Amniotic epithelial cell (primary cell): Measurements from ENCODE around the gene ALDH3B1.
"Not testable (repeated sequence)": the region's sequence is repeated elsewhere in the genome, so short reads cannot be mapped to it uniquely, and the experiment has no call there.

Experiments used
- DNase-seq: peaks from one replicate; pipeline ENCODE4 v3.0.0-alpha.2; 2010; ENCODE audit warnings: low read depth

Gene ALDH3B1, protein sequence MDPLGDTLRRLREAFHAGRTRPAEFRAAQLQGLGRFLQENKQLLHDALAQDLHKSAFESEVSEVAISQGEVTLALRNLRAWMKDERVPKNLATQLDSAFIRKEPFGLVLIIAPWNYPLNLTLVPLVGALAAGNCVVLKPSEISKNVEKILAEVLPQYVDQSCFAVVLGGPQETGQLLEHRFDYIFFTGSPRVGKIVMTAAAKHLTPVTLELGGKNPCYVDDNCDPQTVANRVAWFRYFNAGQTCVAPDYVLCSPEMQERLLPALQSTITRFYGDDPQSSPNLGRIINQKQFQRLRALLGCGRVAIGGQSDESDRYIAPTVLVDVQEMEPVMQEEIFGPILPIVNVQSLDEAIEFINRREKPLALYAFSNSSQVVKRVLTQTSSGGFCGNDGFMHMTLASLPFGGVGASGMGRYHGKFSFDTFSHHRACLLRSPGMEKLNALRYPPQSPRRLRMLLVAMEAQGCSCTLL

DNA sequence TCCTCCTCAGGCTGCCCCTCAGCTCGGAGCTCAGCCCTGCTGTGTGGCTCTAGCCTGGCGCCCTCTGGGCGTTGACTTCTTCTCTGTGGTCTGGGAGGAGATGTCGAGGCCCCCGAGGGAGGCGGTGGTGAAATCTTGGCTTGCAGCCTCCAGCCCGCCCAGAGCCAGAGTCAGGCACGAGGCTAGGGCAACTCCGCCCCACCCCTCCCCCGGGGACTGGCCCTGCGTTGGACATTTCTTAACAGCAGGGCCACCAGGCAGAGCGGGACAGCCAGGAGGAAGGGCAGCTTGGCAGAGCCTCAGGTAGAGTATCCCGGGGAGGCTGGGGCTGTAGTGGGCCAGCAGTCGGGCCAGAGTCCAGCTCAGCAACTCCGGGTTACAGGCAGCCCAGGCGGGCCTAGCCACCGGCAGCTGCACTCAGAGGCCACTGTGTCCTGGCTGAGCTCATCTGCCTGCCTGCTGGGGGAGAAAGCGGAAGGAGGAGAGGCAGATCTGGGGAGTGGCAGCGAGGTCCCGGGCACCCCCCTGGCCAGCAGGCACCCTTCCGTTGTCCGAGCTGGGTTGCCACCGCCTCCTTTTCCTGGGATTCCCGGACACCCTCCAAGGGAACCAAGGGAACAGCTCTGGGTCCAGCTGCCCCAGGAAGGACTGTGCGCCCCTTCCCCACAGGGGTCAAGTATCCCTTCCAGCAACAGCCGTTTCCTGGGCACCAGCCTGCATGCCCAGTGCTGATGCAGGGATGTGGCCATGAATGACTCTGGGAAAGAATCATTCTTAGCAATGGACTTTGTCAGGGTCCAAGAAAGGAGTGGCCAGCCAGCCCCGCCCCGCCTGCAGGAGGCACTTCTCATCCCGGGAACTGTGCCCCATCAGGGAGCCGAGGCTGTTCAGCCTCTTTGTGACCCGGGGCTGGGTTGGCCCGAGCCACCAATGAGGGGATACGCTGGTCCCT lies at the start of gene ALDH3B1:
Gene ALDH3B1 (plus strand): TSS at position 238 of the 952 bp plus-strand sequence. CDS start 4,971 bp downstream, outside the sequence.
- peak; percentile 90 for DNase-seq

DNA sequence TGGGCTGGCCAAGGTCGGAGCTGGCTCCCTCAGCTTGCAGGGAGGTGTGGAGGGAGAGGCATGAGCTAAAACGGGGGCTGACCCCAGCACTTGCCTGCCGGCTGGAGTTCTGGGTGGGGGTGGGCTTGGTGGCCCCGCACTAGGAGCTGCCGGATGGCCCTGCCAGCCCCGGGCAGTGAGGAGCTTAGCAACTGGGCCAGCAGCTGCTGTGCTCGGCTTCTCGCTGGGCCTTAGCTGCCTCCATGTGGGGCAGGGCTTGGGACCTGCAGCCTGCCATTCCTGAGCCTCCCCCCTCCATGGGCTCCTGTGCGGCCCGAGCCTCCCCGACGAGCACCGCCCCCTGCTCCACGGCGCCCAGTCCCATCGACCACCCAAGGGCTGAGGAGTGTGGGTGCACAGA lies 46.9 kb upstream of the ALDH3B1 start:
- not testable (repeated sequence) for DNase-seq

DNA sequence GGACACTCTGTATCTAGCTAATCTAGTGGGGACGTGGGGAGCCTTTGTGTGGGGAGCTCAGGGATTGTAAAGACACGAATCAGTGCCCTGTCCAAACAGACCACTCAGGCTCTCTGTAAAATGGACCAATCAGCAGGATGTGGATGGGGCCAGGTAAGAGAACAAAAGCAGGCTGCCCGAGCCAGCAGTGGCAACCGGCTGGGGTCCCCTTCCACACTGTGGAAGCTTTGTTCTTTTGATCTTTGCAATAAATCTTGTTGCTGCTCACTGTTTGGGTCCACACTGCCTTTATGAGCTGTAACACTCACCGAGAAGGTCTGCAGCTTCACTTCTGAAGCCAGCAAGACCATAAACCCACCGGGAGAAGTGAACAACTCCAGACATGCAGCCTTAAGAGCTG lies 46.2 kb upstream of the ALDH3B1 start:
- DNase-seq: not testable (repeated sequence)

DNA sequence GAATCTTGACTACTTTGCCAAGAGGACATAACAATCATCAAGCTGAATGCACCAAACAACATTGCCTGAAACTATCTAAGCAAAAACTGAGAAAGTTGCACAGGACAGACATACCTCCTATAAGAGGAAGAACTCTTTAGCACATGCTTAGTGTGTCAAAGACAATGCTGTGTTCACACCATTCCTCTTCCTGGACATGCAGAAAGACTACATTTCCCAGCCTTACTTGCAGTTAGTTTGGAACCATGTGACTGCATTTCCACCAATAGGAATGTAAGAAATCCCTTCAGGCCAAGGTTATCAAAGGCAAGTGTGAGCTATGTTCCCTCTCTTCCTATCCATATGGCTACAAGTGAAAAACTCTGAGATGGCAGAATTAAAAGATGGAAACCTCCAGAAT lies 45.4 kb upstream of the ALDH3B1 start:
- not testable (repeated sequence) for DNase-seq

DNA sequence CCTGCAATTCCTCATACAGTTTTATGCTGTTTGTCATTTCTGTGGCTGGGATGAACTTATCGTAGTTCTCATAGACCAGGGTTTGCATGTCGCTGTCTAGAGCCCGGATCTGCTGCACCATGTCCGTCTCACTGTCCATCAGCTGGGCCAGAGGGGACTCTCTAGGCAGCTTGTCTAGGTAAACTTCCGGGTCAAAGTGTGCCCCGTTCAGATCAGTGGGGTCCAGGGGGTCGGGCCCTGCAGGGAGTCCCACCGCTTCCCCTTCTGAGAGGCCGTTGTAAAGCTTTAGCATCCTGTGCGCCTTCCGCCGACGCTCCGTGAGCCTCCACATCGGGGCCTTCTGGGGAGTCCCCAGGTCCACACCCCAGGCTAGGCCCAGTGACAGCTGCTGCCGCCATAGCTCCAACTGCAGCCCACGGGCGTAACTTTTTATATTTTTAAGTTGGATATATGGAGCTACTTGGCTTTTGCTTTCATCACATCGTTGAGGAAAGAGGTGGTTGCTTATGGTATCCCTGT lies 44.2 kb upstream of the ALDH3B1 start:
- not testable (repeated sequence) for DNase-seq

DNA sequence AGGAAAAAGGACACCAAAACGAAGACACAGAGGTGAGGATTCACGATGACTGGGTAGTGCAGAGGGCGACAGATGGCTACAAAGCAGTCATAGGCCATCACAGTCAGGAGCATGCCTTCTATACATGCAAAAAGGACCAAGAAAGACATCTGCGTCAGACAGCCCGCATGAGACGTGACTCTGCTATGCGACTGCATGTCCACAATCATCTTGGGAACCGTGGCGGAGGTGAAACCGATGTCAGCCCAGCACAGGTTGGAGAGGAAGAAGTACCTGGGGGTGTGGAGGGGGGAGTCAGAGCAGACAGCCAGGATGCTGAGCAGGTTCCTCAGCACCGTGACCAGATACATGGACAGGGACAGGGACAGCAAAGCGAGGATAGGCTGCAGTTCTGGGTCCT lies 35.4 kb upstream of the ALDH3B1 start:
- DNase-seq: not testable (repeated sequence)

DNA sequence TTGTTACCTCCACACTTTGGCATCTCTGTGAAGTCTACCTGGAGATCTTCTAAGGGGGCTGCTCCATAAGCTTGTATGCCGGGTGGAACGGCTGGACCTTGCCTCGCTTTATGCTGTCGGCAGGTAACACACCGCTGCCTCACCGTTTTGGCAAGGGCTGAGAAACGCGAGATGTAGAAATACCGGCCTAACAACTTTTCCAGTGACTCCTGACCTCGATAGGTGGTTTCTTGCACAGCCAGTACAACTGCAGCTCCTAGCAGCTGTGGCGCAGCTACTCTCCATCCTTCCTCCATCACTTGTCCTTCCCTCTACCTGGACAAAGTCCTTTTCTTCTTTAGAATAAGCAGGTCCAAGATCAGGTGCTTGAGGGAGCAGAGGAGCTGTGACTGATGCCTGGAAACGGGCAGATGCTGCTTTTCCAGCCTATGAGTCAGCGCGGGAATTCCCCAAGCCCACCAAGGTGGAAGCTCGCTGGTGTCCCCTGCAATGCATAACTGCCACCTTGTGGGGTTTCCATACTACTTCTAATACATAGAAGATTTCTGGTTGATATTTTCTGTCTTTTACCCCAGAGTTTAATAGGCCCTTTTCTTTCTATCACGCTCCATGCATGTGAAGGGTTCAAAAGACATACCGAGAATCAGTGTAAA lies 31.2 kb upstream of the ALDH3B1 start:
- not testable (repeated sequence) for DNase-seq

DNA sequence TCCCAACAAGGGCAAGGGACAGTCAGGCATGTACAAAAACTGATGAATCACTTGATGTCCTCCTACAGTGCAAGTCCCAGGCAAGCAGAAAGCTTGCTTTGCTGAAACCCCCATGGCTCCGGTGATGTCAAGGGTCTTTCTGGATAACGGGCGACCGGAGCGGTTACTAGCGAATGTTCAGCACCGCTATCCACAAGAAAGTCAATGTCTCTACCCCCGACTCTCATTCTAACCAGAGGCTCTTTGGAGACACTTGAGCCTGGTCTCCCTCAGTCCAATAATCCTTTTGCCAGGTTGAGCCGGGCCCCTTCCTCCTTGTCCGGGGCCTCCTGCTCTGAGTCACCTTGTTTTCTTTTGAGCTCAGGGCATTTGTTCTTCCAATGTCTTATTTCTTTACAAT lies 28.9 kb upstream of the ALDH3B1 start:
- not testable (repeated sequence) for DNase-seq

DNA sequence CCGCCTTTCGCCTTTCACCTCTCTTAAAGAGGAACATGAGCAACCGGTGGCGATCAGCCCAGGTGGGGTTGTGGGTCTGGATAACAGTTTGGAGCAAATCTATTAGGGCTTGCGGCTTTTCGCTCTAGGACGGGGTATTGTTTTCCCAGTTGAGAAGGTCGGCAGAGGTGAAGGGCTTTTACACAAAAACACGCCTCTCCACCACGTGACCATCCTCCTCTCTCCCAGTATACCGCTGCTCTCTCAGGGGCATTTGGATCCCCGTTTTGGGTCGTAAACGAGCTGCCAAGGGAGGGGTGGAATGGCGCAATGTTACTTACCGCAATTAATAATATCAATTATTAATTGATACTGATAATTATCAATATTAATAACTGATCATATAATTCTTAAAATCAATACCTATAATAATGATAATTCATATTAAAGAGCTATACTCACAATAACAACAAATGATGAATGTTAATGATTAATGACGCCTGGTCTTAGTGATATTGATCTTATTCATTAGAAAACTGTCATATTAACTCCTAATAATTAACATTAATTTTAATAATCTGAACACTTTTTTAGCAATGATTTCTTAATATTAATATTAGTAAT lies 27.8 kb upstream of the ALDH3B1 start:
- DNase-seq: not testable (repeated sequence)

DNA sequence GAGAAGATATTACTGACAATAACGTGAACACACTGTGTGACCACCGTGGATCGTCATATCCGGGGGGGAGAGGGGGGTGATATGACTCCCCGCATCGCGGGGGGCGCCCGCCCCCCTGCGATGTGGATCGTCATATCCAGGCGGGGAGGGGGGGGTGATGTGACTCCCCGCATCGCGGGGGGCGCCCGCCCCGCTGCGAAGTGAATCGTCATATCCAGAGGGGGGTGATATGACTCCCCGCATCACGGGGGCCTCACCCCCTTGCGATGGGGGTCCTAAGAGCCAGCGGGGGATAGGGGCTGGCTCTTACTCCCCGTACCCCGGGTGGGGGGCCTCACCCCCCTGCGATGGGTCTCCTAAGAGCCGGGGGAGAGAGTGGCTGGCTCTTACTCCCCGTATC lies 26.2 kb upstream of the ALDH3B1 start:
- no peak for DNase-seq

DNA sequence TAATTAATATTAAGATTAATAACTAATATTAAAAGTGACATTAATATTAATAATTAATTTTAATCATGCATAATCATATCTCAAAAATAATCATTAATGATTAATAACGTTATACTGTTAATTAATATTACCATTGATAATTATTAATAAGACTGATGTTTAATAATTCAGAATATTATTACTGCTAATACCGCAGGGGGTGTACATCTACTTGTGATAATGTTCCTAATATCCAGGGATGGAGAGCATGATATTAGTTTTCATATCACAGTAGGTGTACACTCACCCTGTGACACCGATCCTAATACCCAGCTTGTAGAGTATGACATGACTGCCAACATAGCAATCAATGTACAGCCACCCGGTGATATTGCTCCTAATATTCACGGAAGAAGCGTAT lies 24.8 kb upstream of the ALDH3B1 start:
- not testable (repeated sequence) for DNase-seq

DNA sequence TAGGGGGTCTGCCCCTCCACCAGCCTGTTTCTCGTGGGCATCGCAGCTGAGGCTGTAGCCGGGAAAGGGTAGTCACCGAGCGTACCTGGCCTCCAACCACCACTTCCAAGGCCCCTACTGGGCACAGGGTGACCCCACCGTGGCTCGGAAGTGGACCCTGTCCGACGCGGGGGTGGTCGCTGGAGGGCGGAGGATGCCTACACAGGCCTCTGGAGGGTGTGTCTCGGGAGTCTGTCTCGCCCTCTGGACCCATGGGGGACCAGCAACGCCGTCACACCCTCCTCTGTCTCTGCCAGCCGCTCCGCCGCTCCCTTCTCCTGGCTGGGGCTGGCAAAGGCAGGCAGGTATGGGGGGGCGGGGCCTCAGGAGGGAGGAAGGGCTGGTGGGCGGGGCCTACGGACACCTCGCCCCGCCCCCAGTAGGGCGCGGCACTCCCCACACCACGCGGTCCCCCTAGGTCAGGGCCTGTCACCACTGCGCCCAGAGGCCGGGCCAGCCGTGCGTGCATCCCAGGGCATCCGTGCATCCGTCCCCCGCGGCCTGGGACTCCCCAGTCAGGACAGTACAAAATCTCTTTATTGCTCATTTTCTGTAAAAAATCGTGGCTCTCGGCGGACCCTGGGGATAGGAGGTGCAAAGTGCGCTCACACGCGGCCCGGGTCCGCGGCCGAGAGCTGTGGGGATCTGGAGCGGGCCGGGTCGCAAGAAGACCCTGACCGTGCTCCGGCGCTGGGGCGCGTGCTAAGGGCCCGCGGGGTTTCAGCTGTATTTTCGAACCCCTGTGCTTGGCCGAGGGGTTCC lies 19.4 kb upstream of the ALDH3B1 start:
- DNase-seq: not testable (repeated sequence)

DNA sequence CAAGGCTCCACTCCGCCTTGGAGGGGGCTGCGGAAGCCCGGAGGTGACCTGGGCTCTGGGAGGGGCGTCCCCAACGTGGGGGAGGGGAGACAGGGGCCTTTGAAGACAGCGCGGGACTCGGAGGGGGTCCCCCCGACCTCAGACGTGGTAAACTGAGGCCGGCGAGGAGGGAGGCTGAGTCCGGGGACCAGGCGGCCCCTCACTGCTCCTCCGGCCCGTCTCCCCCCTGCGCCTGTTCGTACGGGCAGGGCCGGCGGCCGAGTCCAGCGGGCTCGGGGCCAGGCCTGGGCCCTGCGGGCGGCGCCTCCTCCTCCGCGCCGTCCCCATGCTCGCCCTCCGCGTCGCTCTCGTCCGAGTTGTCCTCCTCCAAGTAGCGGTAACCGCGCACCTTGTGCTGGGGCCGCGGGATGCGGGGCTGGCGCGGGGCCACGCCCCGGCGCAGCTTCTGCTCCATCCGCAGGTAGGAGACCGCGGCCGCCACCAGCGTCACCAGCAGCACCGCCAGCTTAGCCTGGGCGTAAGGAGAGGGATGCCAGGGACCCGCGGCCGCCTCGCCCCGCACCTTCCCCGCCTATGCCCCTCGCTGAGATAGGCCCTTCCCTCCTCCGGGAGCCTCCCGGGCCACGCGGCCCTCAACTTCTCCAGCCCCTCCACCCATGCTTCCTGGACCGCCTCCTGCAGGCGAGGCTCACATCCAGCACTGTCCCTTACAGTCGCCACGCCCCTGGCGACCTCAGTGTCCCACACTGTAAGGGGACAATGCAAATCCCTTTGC lies 18.6 kb upstream of the ALDH3B1 start:
- DNase-seq: not testable (repeated sequence)

DNA sequence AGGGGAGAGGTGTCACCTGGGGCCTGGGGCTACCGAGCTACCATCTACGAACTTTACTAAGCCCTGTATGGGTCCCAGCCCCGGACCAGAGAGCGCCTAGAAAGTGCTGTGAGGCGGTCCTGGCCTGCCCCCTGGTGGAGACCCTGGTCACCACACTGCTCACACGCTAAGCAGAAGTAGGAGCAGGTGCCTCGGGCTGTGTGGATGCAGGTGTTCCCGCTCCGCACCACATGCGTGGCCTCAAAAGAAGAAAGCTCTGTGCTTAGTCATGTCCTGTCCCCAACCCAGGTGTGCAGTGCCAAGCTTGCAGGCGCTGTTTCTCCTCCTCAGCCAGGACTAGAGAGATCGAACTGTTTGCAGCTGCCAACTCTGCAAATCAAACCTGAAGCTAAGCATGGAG lies 16.3 kb upstream of the ALDH3B1 start:
- not testable (repeated sequence) for DNase-seq

DNA sequence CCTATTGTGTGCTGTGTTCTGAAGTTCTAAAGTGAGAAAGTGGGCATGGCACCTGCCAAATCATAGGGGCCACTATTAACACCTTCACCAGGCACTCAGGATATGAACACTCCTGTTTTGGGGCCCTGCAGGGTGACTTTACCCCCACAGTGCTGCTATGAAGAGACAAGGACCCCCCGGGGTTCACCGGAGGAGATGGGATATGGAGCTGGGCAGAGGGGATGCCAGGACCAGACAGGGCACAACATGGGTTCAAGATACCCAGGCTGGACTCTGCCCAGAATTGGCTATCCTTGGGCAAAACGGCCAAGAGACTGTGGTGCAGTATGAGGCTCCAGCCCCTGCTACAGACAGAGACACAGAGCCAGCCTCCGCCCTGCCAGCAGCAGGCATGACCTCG lies 15.7 kb upstream of the ALDH3B1 start:
- DNase-seq: not testable (repeated sequence)

DNA sequence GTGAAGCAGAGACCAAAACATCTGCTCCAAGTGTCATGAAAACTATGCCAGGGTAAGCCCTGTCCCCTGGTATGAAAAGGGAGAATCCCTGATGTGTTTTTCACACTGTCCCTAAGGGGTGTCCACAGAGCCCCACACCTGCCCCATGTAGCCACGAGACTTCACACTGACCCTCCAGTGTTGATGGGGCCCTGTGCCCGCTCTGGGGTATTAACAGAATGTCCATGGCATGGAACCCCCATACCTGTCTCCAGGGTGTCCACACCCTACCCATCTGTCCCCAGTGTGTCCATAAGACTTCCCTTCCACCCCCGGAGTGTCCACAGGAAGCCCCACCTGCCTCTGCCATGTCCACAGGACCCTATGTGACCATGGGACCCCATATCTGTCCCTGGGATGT lies 15.0 kb upstream of the ALDH3B1 start:
- DNase-seq: not testable (repeated sequence)

DNA sequence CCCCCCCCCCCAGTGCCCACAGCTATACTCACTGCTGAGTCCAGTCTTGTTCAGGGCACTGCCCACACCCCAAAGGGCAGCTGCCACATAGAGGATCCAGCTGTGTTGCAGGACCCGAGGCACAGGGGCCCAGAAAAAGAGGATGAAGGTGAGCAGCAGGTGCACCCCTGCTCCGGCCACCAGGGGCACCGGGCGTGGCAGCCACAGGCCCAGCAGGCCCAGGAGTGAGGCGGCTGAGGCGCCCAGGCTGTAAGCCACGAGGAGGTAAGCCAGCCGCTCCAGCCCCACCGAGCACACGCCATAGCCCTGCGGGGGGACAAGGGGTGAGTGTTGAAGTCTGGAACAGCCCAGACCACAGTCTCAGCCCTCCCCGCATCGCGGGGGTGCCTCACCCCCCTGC lies 14.5 kb upstream of the ALDH3B1 start:
- DNase-seq: not testable (repeated sequence)

DNA sequence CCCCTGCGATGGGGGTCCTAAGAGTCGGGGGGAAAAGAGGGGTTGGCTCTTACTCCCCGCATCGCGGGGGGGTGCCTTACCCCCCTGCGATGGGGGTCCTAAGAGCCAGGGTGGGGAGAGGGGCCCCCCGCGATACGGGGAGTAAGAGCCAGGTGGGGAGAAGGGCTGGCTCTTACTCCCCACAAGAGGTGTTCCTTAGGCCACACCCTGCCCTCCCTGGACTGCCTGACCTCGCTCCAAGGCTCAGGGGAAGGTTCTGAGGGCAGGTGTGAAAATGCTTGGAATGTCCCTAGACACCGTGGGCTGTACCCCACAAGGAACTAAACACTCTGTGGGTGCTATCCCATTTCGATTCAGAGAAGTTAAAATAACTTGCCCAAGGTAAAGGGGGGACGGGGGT lies 14.1 kb upstream of the ALDH3B1 start:
- no peak for DNase-seq

DNA sequence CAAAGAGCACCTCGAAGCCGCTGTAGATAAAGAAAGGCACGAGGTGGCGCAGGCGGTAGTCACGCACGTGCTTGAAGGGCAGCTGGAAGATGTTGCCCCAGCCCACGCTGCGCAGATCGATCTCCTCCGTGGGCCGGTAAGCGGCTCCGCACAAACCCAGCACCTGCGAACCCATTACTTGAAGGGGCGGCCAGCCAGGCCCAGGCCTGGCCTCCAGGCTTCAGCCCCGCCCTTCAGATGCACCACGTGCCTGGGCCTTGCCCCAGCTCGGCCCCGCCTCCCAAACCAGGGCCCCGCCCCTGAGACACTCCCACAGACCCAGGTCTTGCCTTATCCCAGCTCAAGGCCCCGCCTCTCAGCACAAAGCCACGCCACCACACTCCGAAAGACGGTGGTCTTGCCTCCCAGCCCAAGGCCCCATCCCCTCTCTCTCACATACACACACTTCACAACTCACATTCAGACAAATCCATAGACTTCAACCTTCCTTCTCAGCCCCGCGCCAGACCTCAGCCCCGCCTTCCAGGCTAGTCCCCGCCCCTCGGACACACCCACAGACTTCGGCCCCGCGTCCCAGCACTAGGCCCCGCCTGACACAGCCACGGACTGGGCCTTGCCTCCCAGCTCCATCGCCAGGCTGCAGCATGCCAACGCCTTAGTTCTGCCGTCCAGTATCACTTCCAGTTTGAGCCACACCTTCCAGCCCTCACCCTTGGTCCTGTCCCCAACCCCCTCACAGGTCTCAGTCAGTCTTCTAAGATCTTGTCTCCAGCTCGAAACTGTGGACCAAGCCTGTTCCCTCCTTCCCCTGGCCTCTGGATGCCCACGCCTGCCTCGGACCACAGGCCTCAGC lies 13.3 kb upstream of the ALDH3B1 start:
- DNase-seq: peak; percentile 68
